Activated naive CD8-positive, alpha-beta T cell treated with anti-CD3 and anti-CD28 coated beads, Interleukin-2, amount 50 U/mL, for 16 hours (primary cell): ENCODE data around the gene KIF1C.
"Not testable (repeated sequence)": the region's sequence is repeated elsewhere in the genome, so short reads cannot be mapped to it uniquely, and the experiment has no call there.

Experiments used
- DNase-seq: peaks from one replicate; pipeline ENCODE4 v3.0.0-alpha.2; 2020; ENCODE audit warnings: low read depth, low spot score

KIF1C gene

GRCh38 chr17:5044630-5045029 is 46.9 kb downstream of the KIF1C start:
- DNase-seq, result no peak

- no peak for DNase-seq
Observed at GRCh38 chr17:5045496-5045895, 47.7 kb downstream of the KIF1C start.

GRCh38 chr17:5047446-5047845 is 49.7 kb downstream of the KIF1C start:
- no peak for DNase-seq

- no peak for DNase-seq
Observed at GRCh38 chr17:5049314-5049841, 51.6 kb downstream of the KIF1C start.

GRCh38 chr17:5050278-5050677 is 52.5 kb downstream of the KIF1C start:
- DNase-seq, result no peak

- no peak for DNase-seq
Observed at GRCh38 chr17:5055543-5055942, 57.8 kb downstream of the KIF1C start.

- no peak for DNase-seq
Observed at GRCh38 chr17:5065227-5065744, 67.5 kb downstream of the KIF1C start.

GRCh38 chr17:5068236-5068635 is 70.5 kb downstream of the KIF1C start:
- DNase-seq, result no peak

GRCh38 chr17:5069724-5070123 is 72.0 kb downstream of the KIF1C start:
- DNase-seq, result no peak

GRCh38 chr17:5075472-5075871 is 77.7 kb downstream of the KIF1C start:
- DNase-seq, result not testable (repeated sequence)

- not testable (repeated sequence) for DNase-seq
Observed at GRCh38 chr17:5077275-5077674, 79.5 kb downstream of the KIF1C start.

- no peak for DNase-seq
Observed at GRCh38 chr17:5077781-5078105, 80.0 kb downstream of the KIF1C start.
